IMR-90 (cell line): ENCODE results near the gene CAMSAP3. TPM values are rescaled to one million over a fixed set of nuclear protein-coding genes. Genes with fewer than 3 reads are reported as not detected.

Experiments used
- FOS ChIP-seq: fragments of 150-350 bp; IDR thresholded peaks from 2 replicates; pipeline ENCODE4 v1.6.1; 2016; ENCODE audit warnings: low read depth, low read length
- MAFK ChIP-seq: IDR thresholded peaks from 2 replicates; pipeline ENCODE4 v1.6.1; 2012; ENCODE audit warnings: low read depth, low read length, improper control_type of control experiment
- MXI1 ChIP-seq: IDR thresholded peaks from 2 replicates; pipeline ENCODE4 v1.6.1; 2012; ENCODE audit warnings: low read depth, mild to moderate bottlenecking, low read length, moderate library complexity, borderline replicate concordance
- NFE2L2 ChIP-seq: fragments of 150-350 bp; IDR thresholded peaks from 2 replicates; pipeline ENCODE4 v1.6.1; 2016; ENCODE audit warnings: low read depth, mild to moderate bottlenecking, low read length
- RCOR1 ChIP-seq: IDR thresholded peaks from 2 replicates; pipeline ENCODE4 v1.6.1; 2012; ENCODE audit warnings: mild to moderate bottlenecking, low read length, improper control_type of control experiment; ENCODE audit not compliant: insufficient replicate concordance
- RFX5 ChIP-seq: IDR thresholded peaks from 2 replicates; pipeline ENCODE4 v1.8.0; 2012; ENCODE audit warnings: low read depth, mild to moderate bottlenecking, low read length, moderate library complexity
- polyA plus RNA-seq, 3 experiments: library from polyadenylated mRNA; depleted of rRNA; stranded (reverse); fragments of >200 nt; gene quantifications; 2 replicates each; pipeline ENCODE4 v1.2.3, GENCODE V29; 2012; ENCODE audit warnings: low replicate concordance in 1 of 3
- total RNA-seq: library from RNA; depleted of rRNA; stranded (reverse); fragments of >200 nt; gene quantifications from 2 replicates; pipeline ENCODE4 v1.2.3, GENCODE V29; 2012

Gene CAMSAP3
- total and polyA plus RNA-seq, 2 of the 4 experiments (the other 2 are of a cell fraction), result not detected

- TF ChIP-seq NFE2L2 (no peak), RFX5 (no peak), MXI1 (no peak), MAFK (no peak), FOS (no peak), RCOR1 (no peak)
These were observed 28.3 kb downstream of the CAMSAP3 start (continued) for GRCh38 chr19:7623725-7624603.
